ENCODE measurements around the gene LRRTM4. TPM values are rescaled to one million over a fixed set of nuclear protein-coding genes. Genes with fewer than 3 reads are reported as not detected.

The LRRTM4 gene
- polyA plus RNA-seq, 1 donor: 1.2 TPM

DNA sequence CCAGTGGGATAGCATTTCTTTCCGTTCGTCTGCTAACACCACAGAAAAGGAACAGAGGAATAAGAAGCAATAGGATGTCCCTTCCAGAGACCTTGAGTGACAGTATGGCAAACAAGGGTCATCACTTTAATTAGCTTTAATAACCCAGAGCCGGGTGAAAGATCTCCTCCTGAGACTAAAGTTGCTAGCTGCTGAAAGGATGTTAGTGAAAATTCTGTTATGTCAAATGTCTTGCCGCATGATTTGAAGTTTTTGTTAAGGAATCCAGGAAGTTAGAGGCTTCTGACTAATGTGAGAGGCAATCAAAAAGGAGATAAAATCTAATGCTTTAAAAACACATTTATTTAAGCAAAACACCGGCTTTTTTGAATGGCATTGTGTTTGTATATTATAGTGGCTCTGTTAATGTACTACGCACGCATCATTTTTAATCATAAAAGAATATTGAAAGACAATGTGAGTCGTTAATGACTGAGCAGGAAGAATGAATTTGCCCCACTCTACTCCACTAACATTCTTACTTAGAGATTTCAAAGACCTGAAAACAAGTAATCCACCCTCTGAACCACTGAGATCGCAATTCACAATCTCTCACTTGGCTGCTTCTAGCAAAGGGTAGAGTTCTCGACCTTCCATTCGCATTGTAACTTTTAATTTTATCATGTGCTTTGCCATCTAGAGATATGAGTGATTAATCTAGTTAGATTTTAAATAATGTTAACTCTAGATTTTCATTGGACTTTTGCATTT, 536.6 kb downstream of the LRRTM4 start:
- H3K9me3 ChIP-seq (ENCODE audit: control insufficient read depth, low read depth, low read length): no peaks in the 10 kb centered on the region
- H3K27me3 ChIP-seq (ENCODE audit: control insufficient read depth, insufficient read depth, low read length): no peaks in the 10 kb centered on the region
- no peaks in the 10 kb centered on the region for H3K36me3 ChIP-seq (ENCODE audit: control insufficient read depth, insufficient read depth, low read length)
- 38% methylated on average over 6 of the region's 11 CpGs for WGBS (ENCODE audit: insufficient coverage, low lambda C conversion rate)
- no peak overlapping the region for H3K27ac ChIP-seq (ENCODE audit: low read length)
- DNase-seq: no peak
- H3K4me1 ChIP-seq (ENCODE audit: control insufficient read depth, insufficient read depth, low read length): no peaks in the 10 kb centered on the region
- H3K4me3 ChIP-seq (ENCODE audit: low read length): no peak overlapping the region

DNA sequence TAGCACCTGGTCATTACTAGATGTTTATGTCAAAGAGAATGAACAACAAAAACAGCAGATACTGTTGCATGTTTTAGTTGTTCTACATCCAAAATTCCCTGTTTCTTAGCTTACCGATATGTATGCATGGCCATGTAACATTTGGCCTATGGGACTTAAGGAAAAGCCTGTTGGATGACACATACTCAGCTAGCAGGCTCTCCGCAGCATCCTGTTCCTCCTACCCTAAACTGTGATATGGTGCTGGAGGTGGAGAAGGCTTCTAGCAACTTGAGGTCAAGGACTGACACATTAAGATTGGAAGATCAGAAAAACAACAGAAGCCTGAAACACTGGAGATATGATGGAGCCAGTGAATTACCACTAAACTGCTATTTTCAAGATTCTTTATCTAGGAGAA, 537.8 kb downstream of the LRRTM4 start:
- no peak overlapping the region for H3K27ac ChIP-seq (ENCODE audit: low read length)
- H3K36me3 ChIP-seq (ENCODE audit: control insufficient read depth, insufficient read depth, low read length): no peaks in the 10 kb centered on the region
- H3K4me1 ChIP-seq (ENCODE audit: control insufficient read depth, insufficient read depth, low read length): no peaks in the 10 kb centered on the region
- H3K9me3 ChIP-seq (ENCODE audit: control insufficient read depth, low read depth, low read length): no peaks in the 10 kb centered on the region
- no peak overlapping the region for H3K4me3 ChIP-seq (ENCODE audit: low read length)
- H3K27me3 ChIP-seq (ENCODE audit: control insufficient read depth, insufficient read depth, low read length): no peaks in the 10 kb centered on the region
- no CpG with 5 or more reads among the region's 2 CpGs for WGBS (ENCODE audit: insufficient coverage, low lambda C conversion rate)
- no peak for DNase-seq

DNA sequence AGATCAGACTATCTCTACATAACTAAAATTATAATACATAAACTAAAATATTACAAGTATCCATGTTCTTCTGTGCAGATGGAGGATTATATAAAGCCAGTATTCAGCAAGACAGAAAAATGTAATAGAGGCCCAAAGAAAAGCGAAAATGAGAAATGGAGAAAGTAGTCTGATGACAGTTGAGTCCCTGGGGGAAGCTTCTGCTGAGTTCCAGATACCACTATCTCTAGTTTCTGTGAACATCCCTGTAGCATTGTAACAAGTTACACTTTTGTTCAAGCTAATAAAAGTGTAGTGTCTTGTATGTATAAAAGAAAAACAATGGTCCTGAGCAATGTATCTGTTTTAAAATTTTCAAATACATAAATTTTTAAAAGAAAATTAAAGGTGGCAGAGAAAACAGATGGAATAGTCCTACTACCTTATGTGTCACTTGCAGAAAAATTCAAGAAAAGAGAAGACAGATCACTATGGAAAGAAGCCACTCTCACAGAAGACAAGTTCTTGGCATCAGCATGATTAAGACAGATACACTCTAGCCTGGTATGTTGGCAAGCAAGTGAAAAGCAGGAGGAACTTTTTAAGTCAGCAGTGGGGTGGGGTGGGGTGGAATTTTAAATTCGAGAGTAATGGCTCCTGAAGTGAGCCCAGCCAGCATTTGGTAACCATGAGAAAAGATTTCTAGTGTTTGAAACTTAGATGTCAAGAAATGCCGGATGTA, 541.9 kb downstream of the LRRTM4 start:
- Histone ChIP-seq H3K4me1 (ENCODE audit: control insufficient read depth, insufficient read depth, low read length) (no peaks in the 10 kb centered on the region), H3K4me3 (ENCODE audit: low read length) (no peak overlapping the region), H3K9me3 (ENCODE audit: control insufficient read depth, low read depth, low read length) (no peaks in the 10 kb centered on the region), H3K27me3 (ENCODE audit: control insufficient read depth, insufficient read depth, low read length) (no peaks in the 10 kb centered on the region), H3K36me3 (ENCODE audit: control insufficient read depth, insufficient read depth, low read length) (no peaks in the 10 kb centered on the region), H3K27ac (ENCODE audit: low read length) (no peak overlapping the region)
- 61% methylated on average over 3 of the region's 3 CpGs for WGBS (ENCODE audit: insufficient coverage, low lambda C conversion rate)
- no peak for DNase-seq

DNA sequence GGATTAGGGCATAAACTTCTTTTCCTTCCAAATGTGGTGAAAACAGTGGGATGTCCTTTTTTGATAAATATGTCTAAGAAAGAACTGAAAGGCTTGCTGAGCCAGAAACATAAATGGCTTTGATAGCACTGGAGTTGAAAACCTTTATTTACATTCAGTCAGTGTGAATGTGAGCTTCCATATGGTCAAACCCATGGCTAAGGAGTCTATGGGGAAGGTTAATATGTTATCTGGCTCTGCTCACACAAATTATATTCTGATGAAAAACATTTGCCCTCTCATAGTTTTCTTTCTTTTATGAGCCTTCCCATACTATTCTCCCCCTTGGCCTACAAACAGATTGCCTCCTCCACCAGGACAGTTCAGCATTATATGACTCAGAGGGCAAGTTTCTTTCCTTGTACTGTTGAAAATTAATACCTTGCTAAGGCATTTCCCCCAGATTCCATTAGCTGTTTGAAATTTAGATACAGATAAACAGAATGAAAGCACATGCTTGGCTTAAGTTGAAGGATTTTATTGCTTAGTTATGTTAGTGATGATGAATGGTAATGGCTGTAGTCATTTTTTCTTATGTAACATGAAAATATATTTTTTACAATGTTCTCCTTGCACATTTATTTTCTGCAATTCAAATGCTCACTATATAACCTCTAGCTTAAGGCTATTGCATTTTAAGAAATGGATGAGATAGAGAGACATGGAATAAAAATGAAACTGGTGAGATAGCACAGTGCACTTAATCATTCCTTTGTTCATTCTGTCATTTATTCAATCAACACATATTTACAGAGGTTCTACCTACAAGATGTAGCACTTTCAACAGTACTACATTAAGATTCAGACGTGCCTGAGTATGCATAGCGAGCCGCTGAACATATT, 544.1 kb downstream of the LRRTM4 start:
- no peak for DNase-seq
- Histone ChIP-seq H3K36me3 (ENCODE audit: control insufficient read depth, insufficient read depth, low read length) (no peaks in the 10 kb centered on the region), H3K4me3 (ENCODE audit: low read length) (no peak overlapping the region), H3K27me3 (ENCODE audit: control insufficient read depth, insufficient read depth, low read length) (no peaks in the 10 kb centered on the region), H3K4me1 (ENCODE audit: control insufficient read depth, insufficient read depth, low read length) (no peaks in the 10 kb centered on the region), H3K9me3 (ENCODE audit: control insufficient read depth, low read depth, low read length) (no peaks in the 10 kb centered on the region), H3K27ac (ENCODE audit: low read length) (no peak overlapping the region)
- no CpG with 5 or more reads among the region's 3 CpGs for WGBS (ENCODE audit: insufficient coverage, low lambda C conversion rate)

DNA sequence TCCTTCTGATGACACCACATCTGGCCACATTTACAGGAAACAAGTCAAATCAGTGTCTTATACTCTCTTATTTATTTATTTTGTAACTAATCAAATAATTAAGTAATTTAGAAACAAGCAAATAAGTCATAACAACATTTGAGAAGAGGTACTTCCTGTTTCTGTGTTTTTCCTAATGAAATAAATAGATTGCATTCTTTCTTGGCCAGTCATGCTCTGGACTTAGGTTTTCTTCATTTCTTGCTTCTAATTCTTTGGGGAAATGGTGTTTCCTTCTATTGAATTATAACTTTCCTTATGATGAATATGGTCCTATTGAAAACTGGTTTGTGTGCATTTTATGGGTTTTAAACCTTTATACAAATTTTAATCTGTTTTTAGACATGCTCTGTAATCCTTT, 546.4 kb downstream of the LRRTM4 start:
- no peak for DNase-seq
- Histone ChIP-seq H3K4me1 (ENCODE audit: control insufficient read depth, insufficient read depth, low read length) (no peaks in the 10 kb centered on the region), H3K4me3 (ENCODE audit: low read length) (no peak overlapping the region)

DNA sequence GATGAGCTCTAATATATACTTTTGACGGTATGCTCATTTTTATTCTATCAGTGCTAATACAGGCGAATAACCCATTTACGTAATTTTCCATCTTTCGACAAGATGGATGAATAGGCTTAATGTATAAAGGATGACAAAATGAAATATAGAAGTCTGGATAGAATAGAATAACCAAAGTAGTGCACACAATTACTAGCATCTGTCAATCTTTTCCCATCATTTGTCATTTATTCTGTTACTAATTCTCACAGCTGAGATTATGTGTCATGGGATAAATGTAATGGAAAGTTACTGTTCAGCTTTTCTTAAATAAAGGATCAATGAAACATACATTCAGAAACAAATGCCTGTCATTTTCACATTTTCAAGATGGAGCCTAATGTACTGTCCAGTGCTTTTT, 548.6 kb downstream of the LRRTM4 start:
- H3K9me3 ChIP-seq (ENCODE audit: control insufficient read depth, low read depth, low read length): no peaks in the 10 kb centered on the region
- H3K36me3 ChIP-seq (ENCODE audit: control insufficient read depth, insufficient read depth, low read length): no peaks in the 10 kb centered on the region
- H3K27ac ChIP-seq (ENCODE audit: low read length): no peak overlapping the region
- no peaks in the 10 kb centered on the region for H3K4me1 ChIP-seq (ENCODE audit: control insufficient read depth, insufficient read depth, low read length)
- DNase-seq: no peak
- 100% methylated on average over 1 of the region's 4 CpGs for WGBS (ENCODE audit: insufficient coverage, low lambda C conversion rate)
- no peak overlapping the region for H3K4me3 ChIP-seq (ENCODE audit: low read length)
- H3K27me3 ChIP-seq (ENCODE audit: control insufficient read depth, insufficient read depth, low read length): no peaks in the 10 kb centered on the region

More for the DNA sequence above, 546.4 kb downstream of the LRRTM4 start:
- Histone ChIP-seq H3K27ac (ENCODE audit: low read length) (no peak overlapping the region), H3K27me3 (ENCODE audit: control insufficient read depth, insufficient read depth, low read length) (no peaks in the 10 kb centered on the region), H3K36me3 (ENCODE audit: control insufficient read depth, insufficient read depth, low read length) (no peaks in the 10 kb centered on the region), H3K9me3 (ENCODE audit: control insufficient read depth, low read depth, low read length) (no peaks in the 10 kb centered on the region)

DNA sequence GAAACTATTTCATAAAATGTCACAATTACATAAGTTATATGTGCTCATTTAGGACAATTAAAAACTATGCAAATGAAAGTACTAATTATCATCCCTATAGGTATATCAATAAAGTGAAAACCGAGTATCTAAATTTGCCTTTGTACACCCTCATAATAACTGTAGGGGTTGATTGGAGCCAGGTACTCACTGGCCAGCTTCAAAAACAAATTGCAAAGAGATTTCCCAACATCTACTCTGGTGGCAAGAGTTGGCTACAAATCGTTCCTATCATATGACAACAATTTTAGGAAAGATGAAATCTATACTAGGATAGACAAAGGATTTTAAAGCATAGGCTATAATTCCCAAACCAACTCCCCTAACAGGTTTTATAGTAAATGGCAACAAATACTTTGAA, 556.4 kb downstream of the LRRTM4 start:
- H3K4me1 ChIP-seq (ENCODE audit: control insufficient read depth, insufficient read depth, low read length): no peaks in the 10 kb centered on the region
- no peaks in the 10 kb centered on the region for H3K36me3 ChIP-seq (ENCODE audit: control insufficient read depth, insufficient read depth, low read length)
- H3K4me3 ChIP-seq (ENCODE audit: low read length): no peak overlapping the region
- DNase-seq: no peak
- no peaks in the 10 kb centered on the region for H3K27me3 ChIP-seq (ENCODE audit: control insufficient read depth, insufficient read depth, low read length)
- WGBS (ENCODE audit: insufficient coverage, low lambda C conversion rate): 76% methylated on average over 2 of the region's 2 CpGs
- no peak overlapping the region for H3K27ac ChIP-seq (ENCODE audit: low read length)
- H3K9me3 ChIP-seq (ENCODE audit: control insufficient read depth, low read depth, low read length): no peaks in the 10 kb centered on the region

DNA sequence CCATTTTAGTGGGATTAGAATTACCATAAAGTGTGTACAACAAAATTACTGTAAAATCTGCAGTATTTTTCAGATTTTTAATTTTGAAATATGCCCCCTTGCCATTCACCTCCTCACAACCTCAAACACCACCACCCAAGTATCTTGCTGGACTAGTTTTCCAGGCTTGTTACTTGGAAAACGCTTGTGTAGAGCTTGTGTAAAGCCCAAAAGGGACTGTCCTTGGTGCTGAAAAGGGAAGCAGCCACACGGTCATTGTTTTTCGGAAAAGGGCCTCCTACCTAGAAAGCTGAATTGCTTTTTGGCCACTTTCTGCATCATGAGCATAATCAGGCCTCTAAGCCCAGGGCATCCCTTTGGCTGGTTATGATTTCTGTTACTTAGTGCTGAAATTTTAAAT, 563.4 kb downstream of the LRRTM4 start:
- Histone ChIP-seq H3K36me3 (ENCODE audit: control insufficient read depth, insufficient read depth, low read length) (no peaks in the 10 kb centered on the region), H3K27ac (ENCODE audit: low read length) (no peak overlapping the region), H3K4me3 (ENCODE audit: low read length) (no peak overlapping the region), H3K27me3 (ENCODE audit: control insufficient read depth, insufficient read depth, low read length) (no peaks in the 10 kb centered on the region), H3K9me3 (ENCODE audit: control insufficient read depth, low read depth, low read length) (no peaks in the 10 kb centered on the region), H3K4me1 (ENCODE audit: control insufficient read depth, insufficient read depth, low read length) (no peaks in the 10 kb centered on the region)
- peak in 1 of 2 donors; percentile 0 for DNase-seq
- no CpG with 5 or more reads among the region's 3 CpGs for WGBS (ENCODE audit: insufficient coverage, low lambda C conversion rate)

DNA sequence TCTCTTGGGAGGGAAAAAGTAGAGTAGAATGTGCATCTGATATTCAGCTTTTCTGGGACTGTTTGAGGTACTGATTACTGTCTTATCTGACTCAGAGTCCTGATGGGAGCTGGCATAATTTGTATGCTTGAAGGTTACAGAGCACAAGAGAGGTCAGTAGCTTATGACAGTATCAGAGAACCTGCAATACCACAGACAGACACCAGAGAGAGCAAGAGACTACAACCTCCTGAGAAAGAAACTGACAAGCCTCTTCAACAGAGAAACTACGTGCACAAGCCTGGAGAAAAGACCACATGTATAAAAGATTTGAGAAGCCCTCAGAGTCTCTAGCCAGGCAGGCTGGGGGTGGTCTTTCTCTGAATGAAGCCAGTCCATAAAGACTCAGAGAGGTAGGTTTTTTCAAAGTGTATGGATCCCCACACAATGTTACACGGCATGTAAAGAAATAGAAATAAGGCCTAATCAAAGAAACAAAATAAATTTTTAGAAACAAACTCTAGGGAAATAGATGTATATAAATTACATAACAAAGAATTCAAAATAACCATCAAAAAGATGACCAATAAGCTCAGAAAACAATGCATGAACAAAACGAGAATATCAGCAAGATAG, 568.3 kb downstream of the LRRTM4 start:
- Histone ChIP-seq H3K4me3 (ENCODE audit: low read length) (no peak overlapping the region), H3K27ac (ENCODE audit: low read length) (no peak overlapping the region), H3K36me3 (ENCODE audit: control insufficient read depth, insufficient read depth, low read length) (no peaks in the 10 kb centered on the region), H3K4me1 (ENCODE audit: control insufficient read depth, insufficient read depth, low read length) (no peaks in the 10 kb centered on the region), H3K9me3 (ENCODE audit: control insufficient read depth, low read depth, low read length) (no peaks in the 10 kb centered on the region), H3K27me3 (ENCODE audit: control insufficient read depth, insufficient read depth, low read length) (no peaks in the 10 kb centered on the region)
- peak; percentile 7 to 12 for DNase-seq
- WGBS (ENCODE audit: insufficient coverage, low lambda C conversion rate): 100% methylated on average over 1 of the region's 3 CpGs

DNA sequence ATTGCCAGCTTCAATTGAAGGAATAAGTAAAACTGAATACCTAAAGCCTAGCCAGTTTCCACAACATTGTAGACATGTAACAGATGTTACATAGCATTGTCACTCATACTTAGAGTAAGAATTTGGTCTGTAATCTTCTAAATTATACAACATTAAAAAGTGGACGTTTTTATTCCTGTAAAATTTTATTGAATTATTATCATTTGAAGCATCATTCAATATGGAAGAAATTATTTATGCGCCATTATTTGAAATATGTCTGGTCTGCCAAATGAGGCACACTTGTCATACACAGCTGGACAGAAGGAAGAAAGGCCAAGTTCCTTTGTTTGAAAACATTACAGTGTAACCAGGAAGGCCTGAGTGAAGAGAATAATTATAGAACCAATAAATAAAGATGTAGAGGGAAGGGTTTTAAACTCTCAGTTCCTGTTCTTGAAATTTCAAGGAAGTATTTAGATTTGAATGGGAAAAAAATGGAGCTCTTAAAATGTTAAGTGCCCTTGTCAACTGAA, 575.5 kb downstream of the LRRTM4 start:
- WGBS (ENCODE audit: insufficient coverage, low lambda C conversion rate): 77% methylated on average over 2 of the region's 2 CpGs
- H3K36me3 ChIP-seq (ENCODE audit: control insufficient read depth, insufficient read depth, low read length): no peaks in the 10 kb centered on the region
- no peak for DNase-seq
- H3K27me3 ChIP-seq (ENCODE audit: control insufficient read depth, insufficient read depth, low read length): no peaks in the 10 kb centered on the region
- no peaks in the 10 kb centered on the region for H3K4me1 ChIP-seq (ENCODE audit: control insufficient read depth, insufficient read depth, low read length)
- H3K9me3 ChIP-seq (ENCODE audit: control insufficient read depth, low read depth, low read length): no peaks in the 10 kb centered on the region
- no peak overlapping the region for H3K27ac ChIP-seq (ENCODE audit: low read length)
- H3K4me3 ChIP-seq (ENCODE audit: low read length): no peak overlapping the region

Measured in large intestine (tissue), 3 donors.